Measurements from ENCODE around the gene CUL5. TPM values are rescaled to one million over a fixed set of nuclear protein-coding genes. Genes with fewer than 3 reads are reported as not detected.
"Not testable (repeated sequence)": the region's sequence is repeated elsewhere in the genome, so short reads cannot be mapped to it uniquely, and the experiment has no call there.

The CUL5 gene
- polyA plus RNA-seq, 1 of the 3 experiments (the other 2 are of a cell fraction), result 8.0 TPM

GRCh38 chr11:108131993-108132392, 123.3 kb downstream of the CUL5 start:
- Histone ChIP-seq H3K4me2 (no peak overlapping the region), H3K27me3 (ENCODE audit: insufficient read depth) (no peaks in the 10 kb centered on the region), H3K9me2 (no peaks in the 10 kb centered on the region), H2AFZ (ENCODE audit: low read depth) (no peak overlapping the region), H3K36me3 (replicated peaks in 1 of 2; ENCODE audit: control insufficient read depth in 1 of 2, insufficient read depth in 2 of 2, low read length in 1 of 2) (peaks cover 8 to 19% of the 10 kb centered on the region in 2 experiments), H3K9me3 (no peaks in the 10 kb centered on the region), H3K4me3 (ENCODE audit: low read depth in 2 of 2, low read length in 1 of 2) (no peak overlapping the region), H3K4me1 (ENCODE audit: control insufficient read depth in 1 of 2, insufficient read depth in 2 of 2, low read depth in 1 of 2, low read length in 1 of 2) (no peaks in the 10 kb centered on the region; a peak in 1 of 4 replicates), H3K79me2 (ENCODE audit: insufficient read depth) (peaks cover 29% of the 10 kb centered on the region), H3K9ac (no peak overlapping the region), H4K20me1 (ENCODE audit: insufficient read depth) (no peaks in the 10 kb centered on the region), H3K27ac (ENCODE audit: low read depth in 2 of 2, low read length in 1 of 2) (peak overlapping the region in 1 of 2 experiments; percentile 12; a peak in 1 of 4 replicates), H3F3A (replicated peaks; ENCODE audit: insufficient read depth) (peaks cover 4% of the 10 kb centered on the region)
- WGBS (ENCODE audit: low lambda C conversion rate), result 100% methylated on average over 1 of the region's 1 CpG
- CTCF ChIA-PET, result no interaction called here
- TF ChIP-seq EZH2phosphoT487 (IDR thresholded peaks at IDR 0.05; ENCODE audit: borderline replicate concordance, low read depth) (no peak), USF2 (IDR thresholded peaks at IDR 0.05; ENCODE audit: borderline replicate concordance, low read depth, low read length) (no peak), POLR2AphosphoS5 (IDR thresholded peaks at IDR 0.05; ENCODE audit: low read depth, low read length) (no peak), RAD21 (IDR thresholded peaks at IDR 0.05; ENCODE audit: low read length) (no peak), JUND (IDR thresholded peaks at IDR 0.05) (no peak), MAX (IDR thresholded peaks at IDR 0.05; ENCODE audit: low read depth) (no peak), CHD2 (IDR thresholded peaks at IDR 0.05; ENCODE audit: low read length, partially characterized antibody) (no peak), MXI1 (IDR thresholded peaks at IDR 0.05; ENCODE audit: low read depth, low read length) (no peak), PBX3 (IDR thresholded peaks at IDR 0.05) (no peak)
- TF ChIP-seq, protein P1, sequence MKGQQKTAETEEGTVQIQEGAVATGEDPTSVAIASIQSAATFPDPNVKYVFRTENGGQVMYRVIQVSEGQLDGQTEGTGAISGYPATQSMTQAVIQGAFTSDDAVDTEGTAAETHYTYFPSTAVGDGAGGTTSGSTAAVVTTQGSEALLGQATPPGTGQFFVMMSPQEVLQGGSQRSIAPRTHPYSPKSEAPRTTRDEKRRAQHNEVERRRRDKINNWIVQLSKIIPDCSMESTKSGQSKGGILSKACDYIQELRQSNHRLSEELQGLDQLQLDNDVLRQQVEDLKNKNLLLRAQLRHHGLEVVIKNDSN (IDR thresholded peaks at IDR 0.05; ENCODE audit: borderline replicate concordance, low read depth), result no peak
- POLR2A ChIA-PET, result no interaction called here
- DNase-seq, result no peak

DNA sequence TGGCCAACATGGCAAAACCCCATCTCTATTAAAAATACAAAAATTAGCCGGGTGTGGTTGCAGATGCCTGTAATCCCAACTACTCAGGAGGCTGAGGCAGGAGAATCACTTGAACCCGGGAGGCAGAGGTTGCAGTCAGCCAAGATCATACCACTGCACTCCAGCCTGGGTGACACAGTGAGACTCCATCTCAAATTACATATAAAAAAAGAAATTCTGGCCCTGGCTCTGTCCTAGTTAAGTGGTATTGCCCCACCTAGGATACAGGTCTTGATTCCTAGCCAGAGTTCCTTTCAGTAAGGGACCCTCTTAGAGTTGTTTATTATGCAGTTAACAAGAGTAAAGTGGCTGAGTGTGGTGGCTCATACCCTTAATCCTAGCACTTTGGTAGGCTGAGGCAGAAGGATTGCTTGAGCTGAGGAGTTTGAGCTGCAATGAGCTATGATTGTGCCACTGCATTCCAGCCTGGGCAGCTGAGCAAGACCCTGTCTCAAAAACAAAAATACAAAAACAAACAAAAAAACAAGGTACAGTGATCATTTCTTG, 124.4 kb downstream of the CUL5 start:
- WGBS (ENCODE audit: low lambda C conversion rate), result 86% methylated on average over 1 of the region's 2 CpGs
- POLR2A ChIA-PET, CTCF ChIA-PET: not testable (repeated sequence)

More for the DNA sequence above, 124.4 kb downstream of the CUL5 start:
- H3F3A ChIP-seq (replicated peaks; ENCODE audit: insufficient read depth); DNase-seq; H3K27me3 ChIP-seq (ENCODE audit: insufficient read depth); H3K9me2 ChIP-seq; H3K4me2 ChIP-seq; H3K9me3 ChIP-seq; H3K27ac ChIP-seq (ENCODE audit: low read depth in 2 of 2, low read length in 1 of 2); H2AFZ ChIP-seq (ENCODE audit: low read depth); H4K20me1 ChIP-seq (ENCODE audit: insufficient read depth); H3K4me1 ChIP-seq (ENCODE audit: control insufficient read depth in 1 of 2, insufficient read depth in 2 of 2, low read depth in 1 of 2, low read length in 1 of 2); H3K4me3 ChIP-seq (ENCODE audit: low read depth in 2 of 2, low read length in 1 of 2); H3K9ac ChIP-seq: not testable (repeated sequence)
- Histone ChIP-seq H3K36me3 (replicated peaks in 1 of 2; ENCODE audit: control insufficient read depth in 1 of 2, insufficient read depth in 2 of 2, low read length in 1 of 2) (peaks cover 10 to 22% of the 10 kb centered on the region in 2 experiments), H3K79me2 (ENCODE audit: insufficient read depth) (peaks cover 18% of the 10 kb centered on the region)
